ENCODE results near the gene IRF2BPL. TPM values are rescaled to one million over a fixed set of nuclear protein-coding genes. Genes with fewer than 3 reads are reported as not detected.
A peak's percentile ranks its signal among the peaks of the same experiment; 100 is the strongest.

The IRF2BPL gene
- total and polyA plus RNA-seq, 9 of the 15 experiments (the other 6 are each of a cell fraction or from before 2014, with no cell fraction given), result 0.52 to 21.6 (median 2.5) TPM

- no peaks in the 10 kb centered on the region for H4K20me1 ChIP-seq (replicated peaks; ENCODE audit: control insufficient read depth, insufficient read depth, low read length)
Measured at GRCh38 chr14:77002335-77002734, 26.2 kb downstream of the IRF2BPL start.

GRCh38 chr14:77000340-77001270 is 27.9 kb downstream of the IRF2BPL start:
- peak overlapping the region in 1 of 2 experiments; percentile 17; a peak in 1 of 4 replicates for H3K9ac ChIP-seq (ENCODE audit: insufficient read depth in 1 of 2, low read depth in 2 of 2, low read length in 2 of 2)
- FAIRE-seq (no peak), ATAC-seq (peak; percentile 74), DNase-seq (ENCODE audit: extremely low read depth in 1 of 4, low spot score in 3 of 4) (no peak)
- no peaks in the 10 kb centered on the region for H3K79me2 ChIP-seq (ENCODE audit: control insufficient read depth, insufficient read depth, low read length)
- no peaks in the 10 kb centered on the region for H3K36me3 ChIP-seq (ENCODE audit: control insufficient read depth, insufficient read depth, low read length)
- intact Hi-C loops (cut with micrococcal nuclease) (no loop called here), in situ Hi-C loops (cut with MboI) (no loop called here)
- H2AFZ ChIP-seq (ENCODE audit: low read depth, low read length), result peak overlapping the region; percentile 2; the same call in 1 of the 2 replicates
- H3K27ac ChIP-seq (ENCODE audit: extremely low read depth, low read depth, low read length), result no peak overlapping the region
- no peaks in the 10 kb centered on the region for H4K20me1 ChIP-seq (replicated peaks; ENCODE audit: control insufficient read depth, insufficient read depth, low read length)
- no peaks in the 10 kb centered on the region for H3K9me3 ChIP-seq (replicated peaks; ENCODE audit: control insufficient read depth, insufficient read depth, low read depth, low read length)
- H3K27me3 ChIP-seq (ENCODE audit: control insufficient read depth in 2 of 2, insufficient read depth in 2 of 2, low read length in 2 of 2), result no peaks in the 10 kb centered on the region; a peak in 1 of 5 replicates
- ChIA-PET CTCF (ENCODE audit: low intra/inter-chr PET ratio) (no interaction called here), POLR2A (interaction anchor here (0.6 to 0.8 kb wide), 2 partner anchors 17 to 38 kb away, joined by 3 to 4 read pairs; no protein-coding TSS in a partner anchor)
- H3K4me1 ChIP-seq (replicated peaks in 1 of 2; ENCODE audit: control insufficient read depth in 2 of 2, insufficient read depth in 2 of 2, low read length in 2 of 2), result peaks cover 0 to 7% of the 10 kb centered on the region in 2 experiments; a peak in 2 of 5 replicates
- 62% methylated on average over 19 of the region's 33 CpGs for WGBS (ENCODE audit: insufficient coverage, low coverage, missing lambda C conversion rate)
- no TSS peak for BruUV-seq (replicated peaks)
- peaks cover 3% of the 10 kb centered on the region for H3K9me1 ChIP-seq (ENCODE audit: control insufficient read depth, insufficient read depth, low read length)
- H3K4me3 ChIP-seq, result no peak overlapping the region
- no peak overlapping the region for H3K4me2 ChIP-seq (ENCODE audit: insufficient read depth, low read length)
- TF ChIP-seq MEIS2 (IDR thresholded peaks at IDR 0.05; ENCODE audit: partially characterized antibody), result peak; percentile 45
- no peak for TF ChIP-seq MIER1 (IDR thresholded peaks at IDR 0.05; ENCODE audit: low read depth)
- TF ChIP-seq SAP30 (IDR thresholded peaks at IDR 0.05; ENCODE audit: borderline replicate concordance, insufficient read depth, low read depth, low read length, poor library complexity, severe bottlenecking), result no peak
- TF ChIP-seq CREM (IDR thresholded peaks at IDR 0.05; ENCODE audit: low read depth), result 0 out of 2 replicates have a peak, but pooled peaks have one; percentile 10
- peak; percentile 19; the same call in 1 of the 2 replicates for TF ChIP-seq VEZF1 (CRISPR knock-in tag; IDR thresholded peaks at IDR 0.05)
- no peak for TF ChIP-seq ZNF644 (tag; IDR thresholded peaks at IDR 0.05; ENCODE audit: low read depth)
- no peak for TF ChIP-seq ZNF316 (IDR thresholded peaks at IDR 0.05)

More at GRCh38 chr14:77002335-77002734, 26.2 kb downstream of the IRF2BPL start:
- 42% methylated on average over 4 of the region's 4 CpGs for WGBS (ENCODE audit: insufficient coverage, low coverage, missing lambda C conversion rate)
- H3K9me1 ChIP-seq (ENCODE audit: control insufficient read depth, insufficient read depth, low read length), result peaks cover 3% of the 10 kb centered on the region
- no peak overlapping the region for H2AFZ ChIP-seq (ENCODE audit: low read depth, low read length)
- intact Hi-C loops (cut with micrococcal nuclease) (no loop called here), in situ Hi-C loops (cut with MboI) (no loop called here)
- TF ChIP-seq SRSF3 (IDR thresholded peaks at IDR 0.05; ENCODE audit: insufficient read depth, low read length), result no peak
- peak; percentile 48; the same call in 1 of the 2 replicates for TF ChIP-seq BCOR (IDR thresholded peaks at IDR 0.05)
- TF ChIP-seq ZFP36 (IDR thresholded peaks at IDR 0.05; ENCODE audit: low read depth, low read length, partially characterized antibody), result peak; percentile 72
- TF ChIP-seq RBM25 (IDR thresholded peaks at IDR 0.05; ENCODE audit: low read depth, low read length, severe bottlenecking), result peak; percentile 88
- H3K4me3 ChIP-seq, result no peak overlapping the region
- no peak for ATAC-seq
- no peaks in the 10 kb centered on the region for H3K9me3 ChIP-seq (replicated peaks; ENCODE audit: control insufficient read depth, insufficient read depth, low read depth, low read length)
- no peaks in the 10 kb centered on the region; a peak in 1 of 5 replicates for H3K27me3 ChIP-seq (ENCODE audit: control insufficient read depth in 2 of 2, insufficient read depth in 2 of 2, low read length in 2 of 2)
- no peak overlapping the region for H3K4me2 ChIP-seq (ENCODE audit: insufficient read depth, low read length)
- ChIA-PET POLR2A (interaction anchor here (1.1 kb wide), 1 partner anchor 15 kb away, joined by 3 read pairs; no protein-coding TSS in a partner anchor), CTCF (ENCODE audit: low intra/inter-chr PET ratio) (no interaction called here)
- DNase-seq (ENCODE audit: extremely low read depth in 1 of 4, low spot score in 3 of 4), result no peak
- no peak for FAIRE-seq
- no TSS peak for BruUV-seq (replicated peaks)
- H3K4me1 ChIP-seq (replicated peaks in 1 of 2; ENCODE audit: control insufficient read depth in 2 of 2, insufficient read depth in 2 of 2, low read length in 2 of 2), result peaks cover 0 to 7% of the 10 kb centered on the region in 2 experiments; a peak in 2 of 5 replicates
- H3K9ac ChIP-seq (ENCODE audit: insufficient read depth in 1 of 2, low read depth in 2 of 2, low read length in 2 of 2), result no peak overlapping the region
- no peaks in the 10 kb centered on the region for H3K36me3 ChIP-seq (ENCODE audit: control insufficient read depth, insufficient read depth, low read length)
- no peaks in the 10 kb centered on the region for H3K79me2 ChIP-seq (ENCODE audit: control insufficient read depth, insufficient read depth, low read length)
- no peak overlapping the region for H3K27ac ChIP-seq (ENCODE audit: extremely low read depth, low read depth, low read length)

Data from K562 (cell line).